GM12875 (cell line): ENCODE measurements around the gene EFS.

ENCODE experiments used
- H3K4me3 ChIP-seq: one replicate; pipeline ENCODE4 v1.5.1; 2011; ENCODE audit warnings: low read depth, low read length, control low read depth
- CTCF ChIP-seq: IDR thresholded peaks from 2 replicates; pipeline ENCODE4 v1.5.1; 2011; ENCODE audit warnings: low read depth, mild to moderate bottlenecking, control low read depth, inconsistent platforms, low read length, moderate library complexity, borderline replicate concordance; ENCODE audit not compliant: insufficient read depth

Gene EFS

GRCh38 chr14:23310546-23310945, 54.4 kb downstream of the EFS start:
- TF ChIP-seq CTCF = no peak
- H3K4me3 ChIP-seq = no peak overlapping the region

GRCh38 chr14:23308721-23309445, 56.1 kb downstream of the EFS start:
- no peak overlapping the region for H3K4me3 ChIP-seq
- no peak for TF ChIP-seq CTCF

- no peak overlapping the region for H3K4me3 ChIP-seq
- no peak for TF ChIP-seq CTCF
These were observed 57.0 kb downstream of the EFS start for GRCh38 chr14:23307687-23308644.

GRCh38 chr14:23307146-23307530, 57.8 kb downstream of the EFS start:
- no peak for TF ChIP-seq CTCF
- H3K4me3 ChIP-seq = peak overlapping the region; percentile 67

GRCh38 chr14:23306412-23307145, 58.4 kb downstream of the EFS start, which contains the start of gene BCL2L2:
TSS of gene BCL2L2 (plus strand) at chr14:23306833. CDS start at chr14:23307768, 935 bp downstream.
- no peak for TF ChIP-seq CTCF

More at GRCh38 chr14:23306412-23307145, 58.4 kb downstream of the EFS start, which contains the start of gene BCL2L2:
- H3K4me3 ChIP-seq = peak within 1 kb of the TSS; percentile 67
